Right lobe of liver (tissue), 4 donors: ENCODE results near the gene DIP2A.

Experiments used
- POLR2A ChIP-seq: fragments of 450-650 bp; IDR thresholded peaks from one replicate; pipeline ENCODE4 v1.6.1; 2017; ENCODE audit warnings: antibody characterized with exemption, mild to moderate bottlenecking
- TF ChIP-seq, protein P1 (sequence below), 4 donors: fragments of 200-600 bp in 3 of 4; fragments of 450-650 bp in 1 of 4; IDR thresholded peaks; one replicate each; pipeline versions ENCODE4 v1.5.1 to v1.8.0; 2016 to 2022; ENCODE audit warnings: antibody characterized with exemption in 4 of 4, mild to moderate bottlenecking in 2 of 4
- donor health status: DM: no; HTN: no; CAD: no.
- donor health status: DM: no; HTN: no; CAD: no.
- donor health status: DM: no; HTN: yes; CAD: no.

DNA sequence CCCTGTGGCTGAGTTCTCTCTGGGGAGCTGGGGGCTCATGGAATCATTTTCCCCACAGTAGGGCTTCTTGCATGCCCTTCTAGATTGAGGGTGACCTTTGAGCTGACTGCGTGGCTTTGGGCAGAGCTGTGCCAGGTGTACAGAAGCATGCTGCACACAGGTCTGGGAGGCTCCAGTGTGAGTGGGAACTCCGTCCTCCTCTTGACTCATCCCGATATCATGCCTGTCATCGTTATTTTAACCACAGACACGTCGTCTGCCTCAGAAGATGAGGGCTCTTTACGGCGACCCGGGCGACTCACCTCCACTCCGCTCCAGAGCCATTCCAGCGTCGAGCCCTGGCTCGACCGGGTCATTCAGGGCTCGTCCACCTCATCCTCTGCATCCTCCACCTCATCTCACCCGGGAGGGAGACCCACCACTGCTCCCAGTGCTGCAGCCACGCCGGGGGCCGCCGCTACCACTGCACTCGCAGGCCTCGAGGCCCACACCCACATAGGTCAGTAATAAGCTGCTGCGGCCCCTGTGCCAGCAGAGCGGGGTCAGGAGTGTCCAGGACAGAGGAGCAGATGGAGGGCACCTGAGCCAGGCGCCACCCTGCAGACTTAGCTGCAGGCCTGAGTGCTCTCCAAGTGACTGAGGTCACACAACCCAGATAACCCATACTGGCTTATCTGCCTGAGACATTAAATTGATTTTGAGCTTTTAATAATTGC is 39.8 kb downstream of the DIP2A start:
- no peak for TF ChIP-seq POLR2A
- TF ChIP-seq, protein P1, sequence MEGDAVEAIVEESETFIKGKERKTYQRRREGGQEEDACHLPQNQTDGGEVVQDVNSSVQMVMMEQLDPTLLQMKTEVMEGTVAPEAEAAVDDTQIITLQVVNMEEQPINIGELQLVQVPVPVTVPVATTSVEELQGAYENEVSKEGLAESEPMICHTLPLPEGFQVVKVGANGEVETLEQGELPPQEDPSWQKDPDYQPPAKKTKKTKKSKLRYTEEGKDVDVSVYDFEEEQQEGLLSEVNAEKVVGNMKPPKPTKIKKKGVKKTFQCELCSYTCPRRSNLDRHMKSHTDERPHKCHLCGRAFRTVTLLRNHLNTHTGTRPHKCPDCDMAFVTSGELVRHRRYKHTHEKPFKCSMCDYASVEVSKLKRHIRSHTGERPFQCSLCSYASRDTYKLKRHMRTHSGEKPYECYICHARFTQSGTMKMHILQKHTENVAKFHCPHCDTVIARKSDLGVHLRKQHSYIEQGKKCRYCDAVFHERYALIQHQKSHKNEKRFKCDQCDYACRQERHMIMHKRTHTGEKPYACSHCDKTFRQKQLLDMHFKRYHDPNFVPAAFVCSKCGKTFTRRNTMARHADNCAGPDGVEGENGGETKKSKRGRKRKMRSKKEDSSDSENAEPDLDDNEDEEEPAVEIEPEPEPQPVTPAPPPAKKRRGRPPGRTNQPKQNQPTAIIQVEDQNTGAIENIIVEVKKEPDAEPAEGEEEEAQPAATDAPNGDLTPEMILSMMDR (IDR thresholded peaks at IDR 0.05): no peak
